Activated CD8-positive, alpha-beta T cell treated with anti-CD3 and anti-CD28 coated beads for 36 hours (primary cell): ENCODE measurements around the gene LMNA. TPM values are rescaled to one million over a fixed set of nuclear protein-coding genes. Genes with fewer than 3 reads are reported as not detected.

Experiments used
- ATAC-seq: fragments of 200-7000 bp; cut with Tn5 transposase; one replicate; pipeline ENCODE4 v1.10.0; 2021; ENCODE audit warnings: mild to moderate bottlenecking, moderate library complexity
- CTCF ChIA-PET: fragments of 350-600 bp; sonication (Branson Sonifier 250); formaldehyde crosslinking; loops from one replicate; lab custom pipeline; 2021; ENCODE audit warnings: antibody characterized with exemption; lab: Charles Lee
- POLR2A ChIA-PET: fragments of 350-600 bp; sonication (Branson Sonifier 250); formaldehyde crosslinking; loops from one replicate; lab custom pipeline; 2021; ENCODE audit warnings: antibody characterized with exemption; lab: Charles Lee
- DNase-seq: peaks from one replicate; pipeline ENCODE4 v3.0.0-alpha.2; 2020
- H3K27ac Mint-ChIP-seq: one replicate; pipeline ENCODE4 v1.8.0; 2021; ENCODE audit warnings: mild to moderate bottlenecking, mixed read lengths
- H3K27me3 Mint-ChIP-seq: one replicate; pipeline ENCODE4 v1.8.0; 2021; ENCODE audit warnings: mixed read lengths
- H3K36me3 Mint-ChIP-seq: one replicate; pipeline ENCODE4 v1.8.0; 2021; ENCODE audit warnings: low read depth, mixed read lengths
- H3K4me1 Mint-ChIP-seq: one replicate; pipeline ENCODE4 v1.8.0; 2021; ENCODE audit warnings: low read depth, mixed read lengths
- H3K4me3 Mint-ChIP-seq: one replicate; pipeline ENCODE4 v1.8.0; 2021; ENCODE audit warnings: mild to moderate bottlenecking, moderate library complexity, mixed read lengths
- H3K9me3 Mint-ChIP-seq: one replicate; pipeline ENCODE4 v1.8.0; 2021; ENCODE audit warnings: mixed read lengths
- intact Hi-C: fragments of 100-400 bp; cut with micrococcal nuclease; formaldehyde crosslinking; loops from one replicate; pipeline ENCODE4 v1.10.0; 2022
- total RNA-seq, 2 experiments: library from RNA; stranded (reverse); gene quantifications; one replicate each; pipeline ENCODE4 v1.2.3, GENCODE V29; 2021
- TF ChIP-seq, protein P1 (sequence below): fragments of 200-600 bp; IDR thresholded peaks from one replicate; pipeline ENCODE4 v1.8.0; 2022; ENCODE audit warnings: antibody characterized with exemption, mild to moderate bottlenecking

The LMNA gene
- total RNA-seq = 10 to 100 TPM; 51.8 to 56.6 TPM

DNA sequence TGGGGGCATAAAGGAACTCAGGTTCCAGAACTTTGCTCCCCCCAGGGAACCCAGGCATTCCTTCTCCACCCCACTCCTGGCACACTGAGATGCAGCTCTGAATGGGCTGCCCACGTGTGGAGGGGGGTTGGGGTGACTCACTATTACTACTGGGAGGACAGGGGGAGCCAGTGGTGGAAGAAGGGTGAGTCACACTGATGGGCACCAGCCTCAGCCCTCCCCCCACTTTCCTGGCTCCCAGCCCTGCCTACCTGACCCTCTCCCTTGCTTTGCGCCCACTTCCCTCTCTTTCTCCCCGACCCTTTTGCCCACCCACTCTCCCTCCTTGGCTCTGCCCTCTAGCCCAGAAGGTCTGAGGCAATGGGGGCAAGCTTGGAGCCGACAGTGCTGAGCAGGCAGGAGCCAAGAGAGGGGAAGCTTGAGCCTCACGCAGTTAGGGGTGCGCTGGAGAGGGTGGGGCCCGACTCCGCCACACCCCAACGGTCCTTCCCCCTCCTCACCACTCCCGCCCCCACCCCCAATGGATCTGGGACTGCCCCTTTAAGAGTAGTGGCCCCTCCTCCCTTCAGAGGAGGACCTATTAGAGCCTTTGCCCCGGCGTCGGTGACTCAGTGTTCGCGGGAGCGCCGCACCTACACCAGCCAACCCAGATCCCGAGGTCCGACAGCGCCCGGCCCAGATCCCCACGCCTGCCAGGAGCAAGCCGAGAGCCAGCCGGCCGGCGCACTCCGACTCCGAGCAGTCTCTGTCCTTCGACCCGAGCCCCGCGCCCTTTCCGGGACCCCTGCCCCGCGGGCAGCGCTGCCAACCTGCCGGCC, at the start of gene LMNA:
Gene LMNA (plus strand): TSS at position 611 of the 818 bp plus-strand sequence. CDS start 208 bp downstream, outside the sequence.
- intact Hi-C loops = no loop called here
- ChIA-PET CTCF (interaction anchor here (1.4 to 14.1 kb wide), 5 partner anchors 8 to 111 kb away, joined by 3 to 164 read pairs (median 8); no protein-coding TSS in a partner anchor), POLR2A (interaction anchor here (0.6 to 10.2 kb wide), 12 partner anchors 7 to 136 kb away, joined by 3 to 94 read pairs (median 4); partner anchors contain the start of gene ARHGEF2)
- H3K27ac Mint-ChIP-seq = peak within 1 kb of the TSS; percentile 87
- DNase-seq (peak; percentile 92), ATAC-seq (peak; percentile 89)
- peaks cover 4% of the 10 kb centered on the region for H3K36me3 Mint-ChIP-seq
- H3K9me3 Mint-ChIP-seq = no peaks in the 10 kb centered on the region
- peaks cover 41% of the 10 kb centered on the region for H3K4me1 Mint-ChIP-seq
- peak within 1 kb of the TSS; percentile 85 for H3K4me3 Mint-ChIP-seq
- peaks cover 8% of the 10 kb centered on the region for H3K27me3 Mint-ChIP-seq
- TF ChIP-seq, protein P1, sequence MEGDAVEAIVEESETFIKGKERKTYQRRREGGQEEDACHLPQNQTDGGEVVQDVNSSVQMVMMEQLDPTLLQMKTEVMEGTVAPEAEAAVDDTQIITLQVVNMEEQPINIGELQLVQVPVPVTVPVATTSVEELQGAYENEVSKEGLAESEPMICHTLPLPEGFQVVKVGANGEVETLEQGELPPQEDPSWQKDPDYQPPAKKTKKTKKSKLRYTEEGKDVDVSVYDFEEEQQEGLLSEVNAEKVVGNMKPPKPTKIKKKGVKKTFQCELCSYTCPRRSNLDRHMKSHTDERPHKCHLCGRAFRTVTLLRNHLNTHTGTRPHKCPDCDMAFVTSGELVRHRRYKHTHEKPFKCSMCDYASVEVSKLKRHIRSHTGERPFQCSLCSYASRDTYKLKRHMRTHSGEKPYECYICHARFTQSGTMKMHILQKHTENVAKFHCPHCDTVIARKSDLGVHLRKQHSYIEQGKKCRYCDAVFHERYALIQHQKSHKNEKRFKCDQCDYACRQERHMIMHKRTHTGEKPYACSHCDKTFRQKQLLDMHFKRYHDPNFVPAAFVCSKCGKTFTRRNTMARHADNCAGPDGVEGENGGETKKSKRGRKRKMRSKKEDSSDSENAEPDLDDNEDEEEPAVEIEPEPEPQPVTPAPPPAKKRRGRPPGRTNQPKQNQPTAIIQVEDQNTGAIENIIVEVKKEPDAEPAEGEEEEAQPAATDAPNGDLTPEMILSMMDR = no peak

DNA sequence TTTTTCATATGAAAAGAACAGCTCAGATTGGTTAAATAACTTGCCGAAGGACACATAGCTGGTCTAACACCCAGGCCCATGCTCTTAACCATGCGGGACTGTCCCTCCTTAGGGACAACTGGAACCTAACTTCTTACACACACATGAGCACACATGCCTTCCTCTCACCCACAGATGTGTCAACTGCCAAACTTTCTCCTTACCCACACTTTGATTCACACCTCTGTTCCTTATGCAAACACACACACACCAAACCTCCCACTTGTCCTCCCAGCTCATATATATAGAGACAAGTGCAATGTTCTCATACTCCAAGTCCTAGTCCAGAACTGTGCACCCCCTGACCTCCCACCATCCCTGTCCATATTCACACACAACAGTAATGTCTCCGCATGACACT, 49.3 kb upstream of the LMNA start:
- H3K4me1 Mint-ChIP-seq = peaks cover 16% of the 10 kb centered on the region
- H3K4me3 Mint-ChIP-seq = no peak overlapping the region

DNA sequence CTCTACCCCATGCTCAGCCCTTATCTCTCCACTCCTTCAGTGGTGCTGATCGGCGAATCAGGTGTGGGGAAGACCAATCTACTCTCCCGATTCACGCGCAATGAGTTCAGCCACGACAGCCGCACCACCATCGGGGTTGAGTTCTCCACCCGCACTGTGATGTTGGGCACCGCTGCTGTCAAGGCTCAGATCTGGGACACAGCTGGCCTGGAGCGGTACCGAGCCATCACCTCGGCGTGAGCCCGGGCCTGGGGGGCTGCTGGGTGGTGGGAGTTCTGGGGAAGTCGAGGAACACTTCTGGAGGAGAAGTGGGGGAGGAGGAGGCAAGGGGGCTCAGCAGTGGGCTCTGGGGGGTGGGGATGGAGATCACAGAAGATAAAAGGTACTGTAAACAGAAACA, 48.6 kb upstream of the LMNA start:
- no peaks in the 10 kb centered on the region for H3K36me3 Mint-ChIP-seq
- TF ChIP-seq, protein P1 = no peak
- ChIA-PET POLR2A (interaction anchor here (0.6 to 1.7 kb wide), 6 partner anchors 12 to 73 kb away, joined by 3 to 6 read pairs (median 3); partner anchors contain the start of gene LAMTOR2), CTCF (interaction anchor here (0.6 to 2.5 kb wide), 36 partner anchors 9 to 209 kb away, joined by 3 to 26 read pairs (median 5); partner anchors contain the start of genes GON4L, KHDC4, MEX3A and SLC25A44)
- intact Hi-C loops = no loop called here
- DNase-seq = no peak
- H3K4me3 Mint-ChIP-seq = no peak overlapping the region
- ATAC-seq = no peak
- no peak overlapping the region for H3K27ac Mint-ChIP-seq
- H3K9me3 Mint-ChIP-seq = no peaks in the 10 kb centered on the region
- H3K27me3 Mint-ChIP-seq = no peaks in the 10 kb centered on the region
- peaks cover 16% of the 10 kb centered on the region for H3K4me1 Mint-ChIP-seq

More for the DNA sequence above, 49.3 kb upstream of the LMNA start:
- H3K27ac Mint-ChIP-seq = no peak overlapping the region
- DNase-seq (no peak), ATAC-seq (peak; percentile 22)
- ChIA-PET POLR2A (interaction anchor here (1.0 kb wide), 1 partner anchor 44 kb away, joined by 3 read pairs; no protein-coding TSS in a partner anchor), CTCF (interaction anchor here (0.6 to 2.5 kb wide), 15 partner anchors 8 to 273 kb away, joined by 3 to 26 read pairs (median 5); partner anchors contain the start of genes CCT3, KHDC4, SSR2 and TSACC)
- TF ChIP-seq, protein P1 = no peak
- H3K36me3 Mint-ChIP-seq = no peaks in the 10 kb centered on the region
- H3K9me3 Mint-ChIP-seq = no peaks in the 10 kb centered on the region
- no peaks in the 10 kb centered on the region for H3K27me3 Mint-ChIP-seq
- intact Hi-C loops = no loop called here

DNA sequence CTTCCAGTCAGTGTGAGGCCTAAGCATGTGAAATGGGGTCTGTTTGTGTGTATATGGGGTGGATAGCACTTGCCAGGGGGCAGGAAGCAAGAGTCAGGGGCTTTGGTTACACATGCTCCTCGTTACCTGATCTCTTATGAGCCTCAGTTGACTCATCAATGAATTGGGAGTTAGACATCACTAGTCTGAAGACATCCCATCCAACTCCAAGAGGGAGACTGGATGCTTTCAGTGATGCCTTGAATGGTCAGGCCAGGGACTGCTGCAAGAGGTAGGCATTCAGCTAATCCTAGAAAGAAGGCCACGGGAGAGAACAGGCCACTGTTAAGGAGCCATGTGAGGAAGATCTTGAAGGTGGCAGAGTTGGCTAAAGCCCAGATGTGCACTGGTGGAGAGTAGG, 47.2 kb upstream of the LMNA start:
- peaks cover 16% of the 10 kb centered on the region for H3K4me1 Mint-ChIP-seq
- intact Hi-C loops = no loop called here
- DNase-seq (no peak), ATAC-seq (no peak)
- ChIA-PET CTCF (interaction anchor here (0.9 to 2.5 kb wide), 20 partner anchors 8 to 134 kb away, joined by 3 to 26 read pairs (median 6); partner anchors contain the start of genes KHDC4, SSR2 and UBQLN4), POLR2A (interaction anchor here (0.5 to 1.7 kb wide), 3 partner anchors 13 to 62 kb away, joined by 3 to 6 read pairs (median 3); partner anchors contain the start of gene LAMTOR2)
- H3K9me3 Mint-ChIP-seq = no peaks in the 10 kb centered on the region
- no peaks in the 10 kb centered on the region for H3K36me3 Mint-ChIP-seq
- H3K27me3 Mint-ChIP-seq = no peaks in the 10 kb centered on the region
- no peak overlapping the region for H3K27ac Mint-ChIP-seq
- TF ChIP-seq, protein P1 = no peak
- no peak overlapping the region for H3K4me3 Mint-ChIP-seq
